DMS153 (cell line): ENCODE measurements around the gene RBM8A.

ENCODE experiments used
- DNase-seq: peaks from one replicate; lab custom pipeline; 2025; lab: John Stamatoyannopoulos, UW

The RBM8A gene

GRCh38 chr1:145877923-145878486 is 49.3 kb downstream of the RBM8A start:
- no peak for DNase-seq

- no peak for DNase-seq
Measured at GRCh38 chr1:145874646-145875045, 52.6 kb downstream of the RBM8A start.

- no peak for DNase-seq
Measured at GRCh38 chr1:145871994-145872924, 55.0 kb downstream of the RBM8A start.
